Measurements from ENCODE around the gene AVPI1.

AVPI1 gene

GRCh38 chr10:97676770-97677581 lies 10.1 kb downstream of the AVPI1 start:
- CTCF ChIA-PET: interaction anchor here (0.6 to 7.4 kb wide), 25 partner anchors 10 to 183 kb away, joined by 3 to 119 read pairs (median 5); partner anchors contain the start of genes AVPI1, HOGA1 and ZFYVE27
- Histone ChIP-seq H3K36me3 (ENCODE audit: control insufficient read depth in 2 of 2, insufficient read depth in 1 of 2, low read length in 2 of 2) (peaks cover 10 to 62% of the 10 kb centered on the region in 2 experiments; a peak in 2 of 3 replicates), H3K4me3 (ENCODE audit: low read depth, low read length) (no peak overlapping the region), H3K27ac (ENCODE audit: extremely low read depth, low read depth, low read length) (no peak overlapping the region), H3K9me3 (ENCODE audit: control insufficient read depth, insufficient read depth, low read depth, low read length) (no peaks in the 10 kb centered on the region), H3K4me1 (ENCODE audit: control insufficient read depth, insufficient read depth, low read length) (no peaks in the 10 kb centered on the region)
- POLR2A ChIA-PET: interaction anchor here (0.6 to 1.6 kb wide), 3 partner anchors 10 to 60 kb away, joined by 3 to 10 read pairs (median 3); partner anchors contain the start of genes AVPI1 and ZFYVE27
- no peak for TF ChIP-seq ZNF626 (tag by site-specific recombination; IDR thresholded peaks at IDR 0.05)
- no peak for TF ChIP-seq ZNF658 (tag by site-specific recombination; IDR thresholded peaks at IDR 0.05)
- no peak for TF ChIP-seq ZFP37 (tag by site-specific recombination; IDR thresholded peaks at IDR 0.05)
- TF ChIP-seq ZNF704 (tag by site-specific recombination; IDR thresholded peaks at IDR 0.05): no peak
- no peak for TF ChIP-seq ZNF37A (tag by site-specific recombination; IDR thresholded peaks at IDR 0.05)
- no peak for TF ChIP-seq ZNF600 (tag by site-specific recombination; IDR thresholded peaks at IDR 0.05)
- no peak for TF ChIP-seq ZFP41 (tag by site-specific recombination; IDR thresholded peaks at IDR 0.05; ENCODE audit: borderline replicate concordance)
- TF ChIP-seq ZNF610 (tag by site-specific recombination; IDR thresholded peaks at IDR 0.05; ENCODE audit: borderline replicate concordance): no peak
- no peak for TF ChIP-seq YY1 (tag by site-specific recombination; IDR thresholded peaks at IDR 0.05)
- no peak for TF ChIP-seq KLF16 (tag by site-specific recombination; IDR thresholded peaks at IDR 0.05)
- no peak for TF ChIP-seq OSR2 (tag by site-specific recombination; IDR thresholded peaks at IDR 0.05)
- TF ChIP-seq ZNF513 (tag by site-specific recombination; IDR thresholded peaks at IDR 0.05): no peak
- TF ChIP-seq ZNF350 (tag by site-specific recombination; IDR thresholded peaks at IDR 0.05): no peak
- no peak for TF ChIP-seq SETDB1 (IDR thresholded peaks at IDR 0.05; ENCODE audit: insufficient read length, low read length)
- TF ChIP-seq ZNF654 (tag by site-specific recombination; IDR thresholded peaks at IDR 0.05; ENCODE audit: low read depth): peak; percentile 93
- TF ChIP-seq ZNF404 (tag by site-specific recombination; IDR thresholded peaks at IDR 0.05): no peak
- no peak for TF ChIP-seq ZNF768 (tag by site-specific recombination; IDR thresholded peaks at IDR 0.05)
- TF ChIP-seq ZNF248 (tag by site-specific recombination; IDR thresholded peaks at IDR 0.05): no peak
- TF ChIP-seq ZNF112 (tag by site-specific recombination; IDR thresholded peaks at IDR 0.05): no peak
- no peak for TF ChIP-seq YY2 (tag by site-specific recombination; IDR thresholded peaks at IDR 0.05)
- TF ChIP-seq TCF7L2 (IDR thresholded peaks at IDR 0.05; ENCODE audit: borderline replicate concordance, low read depth, low read length): no peak
- no peak for TF ChIP-seq BCL11B (tag by site-specific recombination; IDR thresholded peaks at IDR 0.05; ENCODE audit: low read depth)
- TF ChIP-seq ZNF423 (tag by site-specific recombination; IDR thresholded peaks at IDR 0.05): no peak
- no peak for TF ChIP-seq ZNF175 (tag by site-specific recombination; IDR thresholded peaks at IDR 0.05)
- TF ChIP-seq ATF2 (tag by site-specific recombination; IDR thresholded peaks at IDR 0.05; ENCODE audit: low read depth): no peak
- TF ChIP-seq ZNF239 (tag by site-specific recombination; IDR thresholded peaks at IDR 0.05): no peak
- no peak for TF ChIP-seq ELK4 (IDR thresholded peaks at IDR 0.05; ENCODE audit: borderline replicate concordance, low read depth, low read length)
- no peak for TF ChIP-seq FEZF1 (tag by site-specific recombination; IDR thresholded peaks at IDR 0.05)
- TF ChIP-seq ZNF521 (tag by site-specific recombination; IDR thresholded peaks at IDR 0.05): no peak
- no peak for TF ChIP-seq EGR2 (tag by site-specific recombination; IDR thresholded peaks at IDR 0.05; ENCODE audit: low read depth)
- no peak for TF ChIP-seq HOXA7 (CRISPR knock-in tag; IDR thresholded peaks at IDR 0.05; ENCODE audit: borderline replicate concordance)
- no peak for TF ChIP-seq ZIC2 (tag by site-specific recombination; IDR thresholded peaks at IDR 0.05)
- no peak; the same call in 1 of the 2 replicates for TF ChIP-seq ZNF184 (tag by site-specific recombination; IDR thresholded peaks at IDR 0.05)
- no peak for TF ChIP-seq ZNF596 (tag by site-specific recombination; IDR thresholded peaks at IDR 0.05)
- no peak for TF ChIP-seq KLF7 (tag by site-specific recombination; IDR thresholded peaks at IDR 0.05; ENCODE audit: borderline replicate concordance)
- TF ChIP-seq ZNF621 (tag by site-specific recombination; IDR thresholded peaks at IDR 0.05): no peak

Measured in HEK293 (cell line).